ENCODE measurements around the gene SCYGR5. TPM values are rescaled to one million over a fixed set of nuclear protein-coding genes. Genes with fewer than 3 reads are reported as not detected.
A peak's percentile ranks its signal among the peaks of the same experiment; 100 is the strongest.

The SCYGR5 gene
- total RNA-seq, 3 donors from 2014 or later, result not detected

DNA sequence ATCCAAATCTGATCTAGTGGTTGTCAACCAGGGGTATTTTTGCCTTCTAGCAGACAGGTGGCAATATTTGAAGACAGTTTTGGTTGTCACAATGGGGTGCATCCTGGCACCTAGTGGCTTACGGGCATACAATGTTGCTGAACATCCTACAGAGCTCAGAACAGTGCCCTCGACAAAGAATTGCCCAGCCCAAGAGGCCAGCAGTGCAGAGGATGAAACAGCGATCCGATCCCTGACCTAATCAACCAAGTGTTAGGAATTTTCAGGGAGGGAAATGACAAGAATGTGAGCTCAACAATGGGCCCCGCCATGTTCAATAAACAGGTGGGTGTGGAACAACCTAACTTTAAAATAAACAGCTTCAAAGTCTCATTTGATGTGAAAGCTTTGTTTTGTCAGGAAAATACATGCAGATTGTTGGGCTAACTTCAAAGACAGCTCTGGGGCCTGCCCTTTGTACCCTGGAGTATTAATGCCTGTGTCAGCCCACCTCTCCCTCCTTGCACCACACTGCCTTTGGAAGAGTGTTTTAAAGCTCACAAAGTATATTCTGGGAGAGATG, 22.5 kb upstream of the SCYGR5 start:
- no peak for DNase-seq
- H3K9me3 ChIP-seq, result no peaks in the 10 kb centered on the region
- no peaks in the 10 kb centered on the region for H3K4me1 ChIP-seq (ENCODE audit: low read depth)
- H3K4me3 ChIP-seq, result no peak overlapping the region
- intact Hi-C loops (cut with DNase I, micrococcal nuclease), result no loop called here
- ATAC-seq, result no peak
- TF ChIP-seq, protein P1, sequence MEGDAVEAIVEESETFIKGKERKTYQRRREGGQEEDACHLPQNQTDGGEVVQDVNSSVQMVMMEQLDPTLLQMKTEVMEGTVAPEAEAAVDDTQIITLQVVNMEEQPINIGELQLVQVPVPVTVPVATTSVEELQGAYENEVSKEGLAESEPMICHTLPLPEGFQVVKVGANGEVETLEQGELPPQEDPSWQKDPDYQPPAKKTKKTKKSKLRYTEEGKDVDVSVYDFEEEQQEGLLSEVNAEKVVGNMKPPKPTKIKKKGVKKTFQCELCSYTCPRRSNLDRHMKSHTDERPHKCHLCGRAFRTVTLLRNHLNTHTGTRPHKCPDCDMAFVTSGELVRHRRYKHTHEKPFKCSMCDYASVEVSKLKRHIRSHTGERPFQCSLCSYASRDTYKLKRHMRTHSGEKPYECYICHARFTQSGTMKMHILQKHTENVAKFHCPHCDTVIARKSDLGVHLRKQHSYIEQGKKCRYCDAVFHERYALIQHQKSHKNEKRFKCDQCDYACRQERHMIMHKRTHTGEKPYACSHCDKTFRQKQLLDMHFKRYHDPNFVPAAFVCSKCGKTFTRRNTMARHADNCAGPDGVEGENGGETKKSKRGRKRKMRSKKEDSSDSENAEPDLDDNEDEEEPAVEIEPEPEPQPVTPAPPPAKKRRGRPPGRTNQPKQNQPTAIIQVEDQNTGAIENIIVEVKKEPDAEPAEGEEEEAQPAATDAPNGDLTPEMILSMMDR (IDR thresholded peaks at IDR 0.05), result no peak
- H3K36me3 ChIP-seq (ENCODE audit: low read depth), result no peaks in the 10 kb centered on the region

DNA sequence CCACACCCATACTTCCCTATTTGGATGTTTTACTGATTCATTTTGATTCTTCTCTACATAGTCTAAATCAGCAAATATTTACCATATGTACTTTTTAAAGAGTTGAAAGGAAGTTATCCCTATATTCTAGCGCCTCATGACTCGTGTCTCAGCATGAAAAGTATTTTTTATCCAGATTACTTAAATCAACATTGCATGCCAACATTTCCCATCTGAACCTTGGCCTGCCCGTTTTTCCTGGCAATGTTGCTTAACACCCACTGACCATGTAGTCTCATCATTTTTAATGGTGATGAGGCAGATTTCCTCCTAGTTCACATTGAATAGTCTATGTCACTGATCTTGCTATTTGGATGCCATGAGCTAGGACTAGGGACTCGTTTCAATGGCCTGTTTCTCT, 13.2 kb upstream of the SCYGR5 start:
- ATAC-seq (no peak), DNase-seq (no peak)
- Histone ChIP-seq H3K36me3 (ENCODE audit: low read depth) (no peaks in the 10 kb centered on the region), H3K4me3 (no peak overlapping the region), H3K4me1 (ENCODE audit: low read depth) (no peaks in the 10 kb centered on the region), H3K9me3 (no peaks in the 10 kb centered on the region)
- intact Hi-C loops (cut with DNase I, micrococcal nuclease), result no loop called here
- TF ChIP-seq, protein P1 (IDR thresholded peaks at IDR 0.05), result no peak

- Histone ChIP-seq H3K36me3 (ENCODE audit: low read depth) (no peaks in the 10 kb centered on the region), H3K9me3 (no peaks in the 10 kb centered on the region), H3K4me1 (ENCODE audit: low read depth) (no peaks in the 10 kb centered on the region), H3K4me3 (no peak overlapping the region)
- no peak for DNase-seq
- TF ChIP-seq, protein P1 (IDR thresholded peaks at IDR 0.05), result no peak
- intact Hi-C loops (cut with DNase I, micrococcal nuclease), result no loop called here
- ATAC-seq, result no peak
Measured at GRCh38 chr2:227654426-227654825, 12.2 kb upstream of the SCYGR5 start.

- DNase-seq, result no peak
- peak; percentile 67 for ATAC-seq
- Histone ChIP-seq H3K4me3 (no peak overlapping the region), H3K4me1 (ENCODE audit: low read depth) (no peaks in the 10 kb centered on the region), H3K9me3 (no peaks in the 10 kb centered on the region), H3K36me3 (ENCODE audit: low read depth) (no peaks in the 10 kb centered on the region)
- intact Hi-C loops (cut with DNase I, micrococcal nuclease), result loop anchor here in 1 of 2 donors (5.0 kb wide), 1 partner anchor 112 kb away; no protein-coding TSS in a partner anchor
- TF ChIP-seq, protein P1 (IDR thresholded peaks at IDR 0.05), result no peak
Measured at GRCh38 chr2:227655454-227655853, 11.2 kb upstream of the SCYGR5 start.

DNA sequence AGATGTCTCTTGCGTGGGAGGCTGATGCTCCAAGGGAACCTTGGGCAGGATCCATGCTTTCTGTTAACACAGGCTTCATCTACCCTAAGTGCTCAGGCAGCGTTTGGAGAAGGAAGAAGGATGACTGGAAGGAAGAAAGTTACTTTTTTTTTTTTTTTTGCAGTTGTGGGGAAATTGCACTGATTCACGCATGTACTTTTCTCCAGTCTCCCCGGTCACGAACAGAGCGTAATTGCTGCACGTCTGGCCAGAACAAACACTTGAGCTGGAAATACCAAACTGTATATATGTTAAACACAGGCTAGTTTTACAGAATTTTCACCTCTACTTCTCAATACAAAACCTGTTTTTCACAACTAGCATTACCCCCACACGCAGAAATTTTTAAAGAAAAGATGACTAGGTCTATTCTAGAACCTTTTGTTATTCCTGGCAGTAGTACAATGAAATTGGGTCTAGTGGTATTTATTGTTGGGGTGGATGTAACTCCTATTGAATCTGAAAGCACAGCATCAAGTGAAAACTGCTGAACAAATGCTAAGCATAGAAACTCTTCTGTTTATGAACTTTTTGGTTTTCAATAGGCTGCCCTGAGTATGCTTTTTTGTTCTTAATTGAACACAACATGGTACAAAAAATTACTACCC, 9.3 kb upstream of the SCYGR5 start:
- TF ChIP-seq, protein P1 (IDR thresholded peaks at IDR 0.05), result no peak
- Histone ChIP-seq H3K4me1 (ENCODE audit: low read depth) (no peaks in the 10 kb centered on the region), H3K36me3 (ENCODE audit: low read depth) (no peaks in the 10 kb centered on the region), H3K9me3 (no peaks in the 10 kb centered on the region), H3K4me3 (no peak overlapping the region)
- intact Hi-C loops (cut with DNase I, micrococcal nuclease), result loop anchor here in 1 of 2 donors (5.0 kb wide), 1 partner anchor 110 kb away; no protein-coding TSS in a partner anchor
- DNase-seq (no peak), ATAC-seq (no peak)

Measured in mucosa of descending colon (tissue), 3 donors.